IPS-11a (cell line): ENCODE results near the gene TXNDC16.

Experiments
- H3K4me3 ChIP-seq: one replicate; pipeline ENCODE4 v1.5.1; 2013; ENCODE audit warnings: low read depth, low read length, control low read depth

The TXNDC16 gene

DNA sequence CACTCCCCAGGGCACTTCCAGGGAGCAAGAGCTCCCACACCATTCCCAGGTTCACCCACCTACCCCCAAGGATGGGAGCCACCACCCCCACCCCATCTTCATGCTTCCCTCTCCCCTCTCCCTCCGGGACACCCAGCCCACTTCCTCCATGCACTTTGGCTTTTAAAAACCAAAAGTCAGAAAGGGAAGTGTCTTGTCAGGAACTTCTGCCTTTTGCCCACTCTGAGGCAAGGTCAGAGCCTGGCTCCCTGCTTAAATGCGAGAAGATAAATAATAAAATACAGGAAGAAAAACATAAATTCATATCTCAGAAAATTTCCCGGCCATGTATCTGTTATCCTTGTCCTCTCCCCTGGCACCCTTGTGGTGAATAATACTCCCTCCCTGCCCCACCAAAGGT is 156.6 kb downstream of the TXNDC16 start:
- no peak overlapping the region for H3K4me3 ChIP-seq

DNA sequence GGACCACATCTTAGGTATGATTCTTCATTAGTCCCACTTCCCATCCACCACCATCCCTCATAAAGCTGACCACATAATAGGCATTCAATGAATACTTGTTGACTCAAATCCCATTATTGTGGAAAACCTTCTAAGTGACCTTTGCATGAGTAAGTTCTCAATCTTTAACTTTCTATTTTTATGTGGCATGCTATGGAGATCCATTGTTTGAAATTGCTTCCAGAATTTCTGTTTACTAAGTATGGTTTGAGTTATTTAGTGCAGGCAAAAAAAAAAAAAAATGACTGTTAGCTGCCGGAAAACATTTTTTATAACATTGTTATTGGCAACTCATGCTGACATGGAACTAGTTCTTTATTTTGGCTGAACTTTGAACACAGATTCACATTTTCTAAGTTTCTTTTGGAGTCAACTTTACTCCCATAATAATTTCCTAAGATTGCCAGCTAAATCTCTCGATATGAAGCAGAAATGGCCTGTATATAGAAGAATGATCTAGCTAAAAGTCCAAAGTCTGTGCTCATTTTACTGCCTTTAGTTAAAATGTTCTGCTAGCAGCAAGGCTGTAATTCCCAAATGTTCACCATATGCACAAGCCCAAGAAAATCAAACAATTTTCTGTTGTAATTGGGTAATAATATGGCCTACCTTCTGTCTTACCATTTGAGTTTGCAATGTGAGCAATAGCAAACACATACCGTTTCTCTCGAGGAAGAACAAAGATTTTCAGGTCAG is 160.3 kb downstream of the TXNDC16 start:
- no peak overlapping the region for H3K4me3 ChIP-seq
